ENCODE measurements around the gene COL8A1. TPM values are rescaled to one million over a fixed set of nuclear protein-coding genes. Genes with fewer than 3 reads are reported as not detected.

The COL8A1 gene
- total and polyA plus RNA-seq, 10 of the 15 experiments (the other 5 are each of a cell fraction or from before 2014, with no cell fraction given): 0.04 to 0.73 (median 0.10) TPM; not detected in 5

GRCh38 chr3:99601515-99601914 lies 36.9 kb upstream of the COL8A1 start:
- Histone ChIP-seq H3K27ac (ENCODE audit: control insufficient read depth, insufficient read depth) (no peak overlapping the region), H3K27me3 (replicated peaks in 1 of 2; ENCODE audit: control insufficient read depth in 2 of 2, insufficient read depth in 2 of 2, low read length in 1 of 2) (no peaks in the 10 kb centered on the region), H3K4me2 (ENCODE audit: control insufficient read depth, insufficient read depth) (no peak overlapping the region), H2AFZ (ENCODE audit: control insufficient read depth, low read depth, low read length) (no peak overlapping the region), H3K4me1 (ENCODE audit: control insufficient read depth, insufficient read depth, low read length) (no peaks in the 10 kb centered on the region), H3K36me3 (ENCODE audit: control insufficient read depth in 2 of 2, insufficient read depth in 2 of 2, low read length in 1 of 2) (no peaks in the 10 kb centered on the region), H3K79me2 (ENCODE audit: control insufficient read depth, insufficient read depth, low read length) (no peaks in the 10 kb centered on the region), H3K9me3 (replicated peaks; ENCODE audit: control insufficient read depth, insufficient read depth, low read length) (no peaks in the 10 kb centered on the region), H4K20me1 (ENCODE audit: control insufficient read depth, insufficient read depth) (no peaks in the 10 kb centered on the region), H3K9ac (ENCODE audit: control insufficient read depth, insufficient read depth, low read length) (no peak overlapping the region), H3K4me3 (no peak overlapping the region)
- CTCF ChIA-PET: interaction anchor here (0.7 kb wide), 1 partner anchor 47 kb away, joined by 3 read pairs; no protein-coding TSS in a partner anchor
- ATAC-seq (no peak), FAIRE-seq (no peak), DNase-seq (ENCODE audit: low read depth, low spot score) (no peak)
- POLR2A ChIA-PET: no interaction called here
- intact Hi-C loops (cut with micrococcal nuclease; ENCODE audit: unreplicated experiment): loop anchor here (10.0 kb wide), 1 partner anchor 47 kb away; no protein-coding TSS in a partner anchor
- 0% methylated on average over 1 of the region's 1 CpG for WGBS (ENCODE audit: insufficient coverage, insufficient replicate concordance, low lambda C conversion rate, missing lambda C conversion rate)
- RAD21 ChIA-PET (ENCODE audit: unreplicated experiment): no interaction called here
- BruUV-seq (replicated peaks): no TSS peak
- in situ Hi-C loops (cut with MboI): no loop called here
- SMC1A ChIA-PET (ENCODE audit: uncharacterized antibody, unreplicated experiment): no interaction called here
- TF ChIP-seq BHLHE40 (IDR thresholded peaks at IDR 0.05; ENCODE audit: borderline replicate concordance in 1 of 2, low read depth in 2 of 2, low read length in 1 of 2) (no peak), PAX8 (IDR thresholded peaks at IDR 0.05) (no peak), TCF12 (IDR thresholded peaks at IDR 0.05; ENCODE audit: low read depth, low read length) (no peak), ZBED1 (IDR thresholded peaks at IDR 0.05; ENCODE audit: borderline replicate concordance) (no peak), ZNF217 (IDR thresholded peaks at IDR 0.05) (no peak), TBL1XR1 (IDR thresholded peaks at IDR 0.05; ENCODE audit: low read depth, low read length) (no peak), SKIL (IDR thresholded peaks at IDR 0.05; ENCODE audit: low read depth, poor library complexity, severe bottlenecking) (no peak), NR2F1 (conservative IDR thresholded peaks at IDR 0.05) (peak; percentile 38; the same call in 1 of the 2 replicates), TCF7 (IDR thresholded peaks at IDR 0.05; ENCODE audit: borderline replicate concordance) (peak; percentile 34; the same call in 1 of the 2 replicates), EED (IDR thresholded peaks at IDR 0.05; ENCODE audit: low read depth) (no peak), LARP7 (IDR thresholded peaks at IDR 0.05) (no peak), NBN (IDR thresholded peaks at IDR 0.05) (no peak), RAD21 (IDR thresholded peaks at IDR 0.05; ENCODE audit: insufficient read depth, low read depth, low read length) (no peak), BCLAF1 (IDR thresholded peaks at IDR 0.05) (no peak)

Data from GM12878 (cell line).